ENCODE data around the gene RTTN. TPM values are rescaled to one million over a fixed set of nuclear protein-coding genes. Genes with fewer than 3 reads are reported as not detected.
A peak's percentile ranks its signal among the peaks of the same experiment; 100 is the strongest.

The RTTN gene
- total RNA-seq, 2 experiments from 2014 or later = 27.0 to 27.2 TPM

- no peaks in the 10 kb centered on the region for H3K4me1 Mint-ChIP-seq (ENCODE audit: low read depth)
- intact Hi-C loops (cut with micrococcal nuclease) = no loop called here
- H3K36me3 Mint-ChIP-seq (ENCODE audit: low read depth) = no peaks in the 10 kb centered on the region
- H3K27me3 Mint-ChIP-seq = peaks cover 8% of the 10 kb centered on the region
- no peak for TF ChIP-seq CTCF (IDR thresholded peaks at IDR 0.05)
- no peak for ATAC-seq
- H3K4me3 Mint-ChIP-seq = no peak overlapping the region
- no peak overlapping the region for H3K27ac Mint-ChIP-seq
- CTCF ChIA-PET = no interaction called here
- no peak for DNase-seq
- H3K9me3 Mint-ChIP-seq = peaks cover 3% of the 10 kb centered on the region
- POLR2A ChIA-PET = no interaction called here
Measured at GRCh38 chr18:70232261-70232660, 26.8 kb upstream of the RTTN start.

- intact Hi-C loops (cut with micrococcal nuclease) = no loop called here
- Mint-ChIP-seq H3K4me1 (ENCODE audit: low read depth) (no peaks in the 10 kb centered on the region), H3K36me3 (ENCODE audit: low read depth) (no peaks in the 10 kb centered on the region), H3K27me3 (peaks cover 6% of the 10 kb centered on the region), H3K9me3 (peaks cover 8% of the 10 kb centered on the region), H3K4me3 (no peak overlapping the region), H3K27ac (no peak overlapping the region)
- ATAC-seq (no peak), DNase-seq (no peak)
- ChIA-PET POLR2A (no interaction called here), CTCF (interaction anchor here (1.2 kb wide), 1 partner anchor 205 kb away, joined by 3 read pairs; no protein-coding TSS in a partner anchor)
- no peak for TF ChIP-seq CTCF (IDR thresholded peaks at IDR 0.05)
Measured at GRCh38 chr18:70229639-70230038, 24.2 kb upstream of the RTTN start.

GRCh38 chr18:70228536-70228935 is 23.0 kb upstream of the RTTN start:
- POLR2A ChIA-PET = no interaction called here

GRCh38 chr18:70227438-70227837 is 22.0 kb upstream of the RTTN start:
- TF ChIP-seq CTCF (IDR thresholded peaks at IDR 0.05) = no peak
- Mint-ChIP-seq H3K27ac (no peak overlapping the region), H3K27me3 (peaks cover 13% of the 10 kb centered on the region), H3K4me1 (ENCODE audit: low read depth) (no peaks in the 10 kb centered on the region), H3K9me3 (peaks cover 8% of the 10 kb centered on the region), H3K36me3 (ENCODE audit: low read depth) (no peaks in the 10 kb centered on the region), H3K4me3 (no peak overlapping the region)
- CTCF ChIA-PET = interaction anchor here (0.9 to 1.4 kb wide), 2 partner anchors 12 to 33 kb away, joined by 3 read pairs; no protein-coding TSS in a partner anchor
- ATAC-seq = no peak
- intact Hi-C loops (cut with micrococcal nuclease) = no loop called here
- POLR2A ChIA-PET = no interaction called here
- DNase-seq = peak; percentile 5

More at GRCh38 chr18:70228536-70228935, 23.0 kb upstream of the RTTN start:
- H3K27ac Mint-ChIP-seq = no peak overlapping the region
- no peak for TF ChIP-seq CTCF (IDR thresholded peaks at IDR 0.05)
- CTCF ChIA-PET = interaction anchor here (1.0 to 1.2 kb wide), 2 partner anchors 81 to 206 kb away, joined by 3 read pairs; no protein-coding TSS in a partner anchor
- DNase-seq (no peak), ATAC-seq (no peak)
- H3K9me3 Mint-ChIP-seq = peaks cover 8% of the 10 kb centered on the region
- intact Hi-C loops (cut with micrococcal nuclease) = no loop called here
- H3K4me1 Mint-ChIP-seq (ENCODE audit: low read depth) = no peaks in the 10 kb centered on the region
- no peak overlapping the region for H3K4me3 Mint-ChIP-seq
- peaks cover 6% of the 10 kb centered on the region for H3K27me3 Mint-ChIP-seq
- H3K36me3 Mint-ChIP-seq (ENCODE audit: low read depth) = no peaks in the 10 kb centered on the region

- Mint-ChIP-seq H3K9me3 (peaks cover 2% of the 10 kb centered on the region), H3K36me3 (ENCODE audit: low read depth) (no peaks in the 10 kb centered on the region), H3K4me3 (no peak overlapping the region), H3K4me1 (ENCODE audit: low read depth) (no peaks in the 10 kb centered on the region), H3K27me3 (peaks cover 27% of the 10 kb centered on the region), H3K27ac (no peak overlapping the region)
- TF ChIP-seq CTCF (IDR thresholded peaks at IDR 0.05) = no peak
- intact Hi-C loops (cut with micrococcal nuclease) = no loop called here
- no peak for DNase-seq
- POLR2A ChIA-PET = no interaction called here
- CTCF ChIA-PET = interaction anchor here (1.4 kb wide), 1 partner anchor 212 kb away, joined by 4 read pairs; no protein-coding TSS in a partner anchor
- ATAC-seq = no peak
Measured at GRCh38 chr18:70221915-70222278, 16.4 kb upstream of the RTTN start.

All from activated CD8-positive, alpha-beta T cell treated with anti-CD3 and anti-CD28 coated beads for 36 hours (primary cell).